Stomach (tissue), 4 donors: ENCODE measurements around the gene SLC6A17.

Experiments
- CTCF ChIP-seq, 7 experiments: fragments of 450-650 bp in 4 of 7; fragments of 200-600 bp in 3 of 7; sonication (generic) in 3 of 7; IDR thresholded peaks; one replicate each; pipeline ENCODE4 v1.5.1; 2016 to 2019; ENCODE audit warnings: antibody characterized with exemption in 7 of 7, control low read depth in 2 of 7, mild to moderate bottlenecking in 1 of 7
- EP300 ChIP-seq: sonication (generic); formaldehyde crosslinking; IDR thresholded peaks from one replicate; pipeline ENCODE4 v1.6.1; 2017; ENCODE audit warnings: antibody characterized with exemption
- POLR2A ChIP-seq, 4 donors: fragments of 450-650 bp; IDR thresholded peaks; one replicate each; pipeline ENCODE4 v1.6.1; 2016; ENCODE audit warnings: antibody characterized with exemption in 4 of 4, control low read depth in 2 of 4, mild to moderate bottlenecking in 1 of 4, moderate library complexity in 1 of 4
- POLR2AphosphoS5 ChIP-seq, 3 donors: sonication (generic); formaldehyde crosslinking; IDR thresholded peaks; one replicate each; pipeline ENCODE4 v1.6.1; 2016; ENCODE audit warnings: antibody characterized with exemption in 3 of 3

GRCh38 chr1:110249256-110249655 is 99.0 kb downstream of the SLC6A17 start:
- TF ChIP-seq CTCF (IDR thresholded peaks at IDR 0.05) (no peak), POLR2AphosphoS5 (IDR thresholded peaks at IDR 0.05) (no peak), POLR2A (IDR thresholded peaks at IDR 0.05) (no peak), EP300 (no peak)
